GM21717 (cell line): Measurements from ENCODE around the gene VSTM4.
A peak's percentile ranks its signal among the peaks of the same experiment; 100 is the strongest.

Experiments used
- ATAC-seq: cut with Tn5 transposase; IDR thresholded peaks from one replicate; pipeline ENCODE4 v1.9.1; 2021; ENCODE audit warnings: mild to moderate bottlenecking, moderate library complexity; ENCODE audit not compliant: unreplicated experiment

The VSTM4 gene

DNA sequence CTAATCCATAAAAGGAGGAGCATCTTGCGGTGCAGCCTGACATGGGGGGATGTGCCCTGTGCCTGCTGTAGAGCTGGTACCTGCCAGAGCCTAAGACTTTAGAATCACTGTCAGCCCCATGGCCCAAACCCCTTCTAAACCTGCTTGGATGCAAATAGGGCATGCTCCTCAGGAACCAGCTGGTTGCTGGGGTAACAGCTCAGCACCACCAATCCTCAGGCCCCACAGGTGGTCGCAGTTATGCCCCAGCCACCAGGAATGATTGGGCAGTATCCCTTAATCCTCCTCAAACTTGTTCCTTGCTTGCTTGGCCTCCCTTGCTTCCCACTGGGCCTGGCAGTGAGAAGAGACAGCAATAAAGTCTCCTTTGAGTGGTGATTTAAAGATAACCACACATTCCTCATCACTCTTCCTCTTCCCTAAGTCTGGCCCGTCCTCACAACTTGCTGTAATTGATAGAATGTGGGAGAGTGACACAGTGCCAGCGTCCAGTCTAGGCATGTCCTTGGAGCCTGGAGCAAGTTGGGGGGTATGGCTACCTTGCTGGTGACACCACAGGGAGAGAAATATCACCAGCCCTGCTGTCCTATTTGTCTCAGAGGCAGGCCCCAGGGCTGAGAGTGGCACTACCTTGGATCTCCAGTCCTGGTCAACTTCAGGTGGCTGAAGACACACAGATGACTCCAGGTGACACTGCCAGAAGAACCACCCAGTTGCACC, 43.0 kb downstream of the VSTM4 start:
- ATAC-seq = no peak

DNA sequence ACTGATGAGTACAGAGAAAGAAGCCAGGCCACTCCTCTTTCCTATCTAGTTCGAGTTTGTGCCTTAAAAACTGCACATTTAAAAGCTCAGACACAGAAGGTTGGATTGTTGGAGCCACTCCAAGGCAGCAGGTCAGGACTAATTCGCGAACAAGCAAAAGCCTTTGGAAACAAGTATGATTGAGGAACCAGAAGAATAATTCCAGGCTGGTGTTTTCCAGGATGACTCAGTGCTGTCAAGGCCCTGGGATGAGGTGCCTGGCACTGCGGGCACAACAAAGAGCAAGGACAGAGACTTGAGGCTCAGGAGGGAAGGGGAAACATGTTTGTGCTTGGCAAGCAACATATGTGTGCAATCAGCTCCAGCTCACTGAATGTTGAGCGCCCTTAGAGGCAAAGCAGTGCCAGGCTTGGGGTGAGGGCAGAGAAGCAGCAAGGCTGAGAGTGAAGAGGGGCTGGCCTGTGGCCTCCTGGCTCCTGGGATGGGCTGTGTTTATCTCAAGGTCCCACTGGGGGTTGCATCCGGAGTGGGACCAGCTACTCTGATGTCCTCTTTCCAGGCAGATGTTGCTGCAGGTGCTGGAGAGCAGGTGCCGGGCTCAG, 44.1 kb downstream of the VSTM4 start:
- no peak for ATAC-seq

GRCh38 chr10:49070701-49071100, 44.6 kb downstream of the VSTM4 start:
- ATAC-seq = no peak

- no peak for ATAC-seq
Observed at GRCh38 chr10:49068672-49069217, 46.6 kb downstream of the VSTM4 start.

GRCh38 chr10:49068209-49068608, 47.1 kb downstream of the VSTM4 start:
- ATAC-seq = no peak

DNA sequence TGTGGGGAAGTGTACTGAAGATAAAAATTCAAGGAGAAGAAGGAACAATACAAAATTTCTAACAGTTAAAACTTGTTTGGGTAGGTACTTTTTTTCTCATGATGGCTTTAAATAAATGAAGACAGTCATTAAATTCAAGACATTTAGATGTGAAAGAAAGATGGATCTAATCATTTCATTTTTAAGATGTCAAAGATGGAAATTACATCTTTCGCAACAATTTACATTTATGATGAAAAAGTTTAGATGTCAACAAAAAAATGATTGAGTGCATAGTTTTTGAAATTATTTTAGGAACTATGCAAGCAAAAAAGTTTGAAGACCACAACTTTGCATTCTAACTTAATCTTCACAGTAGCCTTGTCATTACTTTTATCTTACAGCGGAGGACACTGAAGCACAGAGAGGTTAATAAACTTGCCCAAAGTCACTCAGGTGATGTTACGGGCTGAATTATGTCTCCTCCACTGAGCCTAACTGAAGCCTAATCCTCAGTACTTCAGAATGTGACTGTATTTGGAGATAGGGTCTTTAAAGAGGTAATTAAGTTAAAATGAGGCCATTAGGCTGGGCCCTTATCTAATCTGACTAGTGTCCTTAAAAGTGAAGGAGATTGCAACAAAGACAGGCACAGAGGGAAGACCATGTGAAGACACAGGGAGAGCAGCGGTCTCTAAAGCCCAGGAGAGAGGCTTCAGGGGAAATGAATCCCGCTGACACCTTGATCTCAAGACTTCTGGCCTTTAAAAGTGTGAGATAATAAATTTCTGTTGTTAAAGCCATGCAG, 48.2 kb downstream of the VSTM4 start:
- ATAC-seq = no peak

- ATAC-seq = no peak
Observed at GRCh38 chr10:49062229-49062628, 53.1 kb downstream of the VSTM4 start.

- ATAC-seq = no peak
Observed at GRCh38 chr10:49061667-49062066, 53.7 kb downstream of the VSTM4 start.

DNA sequence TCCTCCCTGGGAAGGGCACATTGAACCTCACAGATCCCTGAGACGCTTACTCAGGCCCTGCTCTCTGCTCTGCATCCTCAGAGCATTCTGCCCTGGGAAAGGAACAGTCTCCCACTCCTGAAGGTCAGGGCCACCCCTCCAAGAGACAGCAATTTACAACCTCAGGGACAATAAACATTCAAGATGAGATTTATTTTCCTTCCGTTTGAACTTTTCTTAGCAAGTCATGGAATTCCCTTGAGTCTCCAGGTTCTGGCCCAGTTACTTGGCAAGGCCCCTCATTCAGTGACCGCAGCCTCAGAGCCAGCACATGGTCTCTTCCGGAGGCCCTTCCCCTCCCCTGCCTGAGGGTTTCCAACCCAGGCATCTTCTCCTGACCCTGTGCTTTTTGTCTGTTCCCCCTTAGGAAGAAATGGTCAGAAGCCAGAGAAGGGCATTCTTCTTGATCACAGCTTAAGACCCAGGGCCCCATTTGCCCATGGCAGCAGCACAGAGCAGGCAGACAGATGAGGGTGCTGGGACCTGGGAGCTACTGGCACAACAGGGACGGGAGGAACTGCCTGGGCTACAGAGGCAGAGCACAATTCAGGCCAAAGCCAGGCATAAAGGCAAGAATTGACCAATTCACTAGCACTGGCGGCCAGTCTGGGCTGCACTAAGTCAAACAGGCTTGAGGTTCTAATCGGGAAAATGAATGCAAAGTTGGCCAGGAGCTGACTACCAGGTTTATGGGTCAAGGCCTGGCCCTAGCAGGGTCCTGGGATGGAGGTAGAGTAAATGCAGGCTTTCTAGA, 56.7 kb downstream of the VSTM4 start:
- ATAC-seq = no peak

- no peak for ATAC-seq
Observed at GRCh38 chr10:49057231-49057880, 58.0 kb downstream of the VSTM4 start.

DNA sequence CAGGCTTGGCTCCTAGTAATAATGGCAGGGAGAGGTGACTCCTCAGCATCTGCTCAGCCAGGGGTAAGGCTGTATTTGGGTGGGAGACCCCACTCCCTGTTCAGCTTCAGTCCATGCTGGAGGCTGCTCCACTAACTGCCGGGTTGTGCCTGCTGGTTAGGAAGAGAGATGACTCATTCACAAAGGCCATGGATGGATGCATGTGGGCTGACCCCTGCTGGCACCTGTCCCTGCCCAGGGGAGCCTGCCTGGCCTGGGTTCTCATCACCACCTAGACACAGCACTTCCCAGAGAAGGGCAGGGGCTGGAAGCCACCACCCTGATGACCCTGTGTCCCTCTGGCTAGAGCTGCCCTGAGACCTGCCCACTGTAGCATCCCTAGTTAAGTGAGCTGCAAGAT, 59.0 kb downstream of the VSTM4 start:
- no peak for ATAC-seq

DNA sequence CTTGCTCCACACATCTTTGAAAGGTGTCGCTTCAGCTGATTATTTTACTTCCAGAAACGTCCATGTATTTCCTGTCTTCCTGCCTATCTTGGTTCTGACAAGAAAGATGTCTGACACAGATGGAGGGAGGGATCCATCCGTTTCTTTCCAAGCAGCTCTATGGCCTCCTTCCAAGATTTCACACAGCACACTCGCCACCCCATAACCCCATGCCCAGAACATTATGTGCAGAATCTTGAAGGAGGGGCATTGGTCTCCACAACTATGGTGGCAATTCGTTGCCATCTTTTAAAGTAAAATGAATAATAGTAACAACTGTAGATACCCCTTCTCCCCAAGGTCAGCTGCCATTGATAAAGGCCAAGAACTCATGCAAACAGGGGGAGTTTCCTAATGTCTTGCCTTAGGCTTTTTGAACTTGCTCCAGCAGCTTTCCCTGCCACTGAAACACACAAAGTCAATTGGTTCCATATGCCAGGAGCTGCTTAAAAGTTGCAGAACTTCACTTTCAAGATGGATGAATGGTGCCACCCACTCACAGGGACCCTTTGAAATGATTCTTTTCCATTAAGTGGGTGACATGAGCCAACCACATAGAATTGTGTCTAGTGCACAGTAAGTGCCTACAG, 60.0 kb downstream of the VSTM4 start:
- ATAC-seq = no peak

DNA sequence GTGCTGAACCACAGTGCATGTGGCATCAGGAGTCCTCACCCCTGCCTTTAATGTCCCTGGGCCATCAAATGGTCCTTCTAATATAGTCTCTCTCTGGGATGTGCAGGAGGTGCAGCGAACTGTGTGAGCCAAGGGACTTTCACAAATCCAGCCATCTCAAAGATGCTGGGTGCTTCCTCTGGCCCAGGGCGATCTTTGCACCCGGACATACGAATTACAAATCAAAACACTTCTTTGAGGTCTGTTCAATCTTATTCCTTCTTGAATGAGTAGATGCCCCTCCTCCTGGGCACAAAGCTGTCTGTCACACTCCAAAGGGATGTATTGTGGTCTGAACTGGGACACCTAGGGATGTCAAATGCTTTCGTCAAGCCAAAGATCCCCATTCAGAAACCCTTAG, 60.6 kb downstream of the VSTM4 start:
- no peak for ATAC-seq

DNA sequence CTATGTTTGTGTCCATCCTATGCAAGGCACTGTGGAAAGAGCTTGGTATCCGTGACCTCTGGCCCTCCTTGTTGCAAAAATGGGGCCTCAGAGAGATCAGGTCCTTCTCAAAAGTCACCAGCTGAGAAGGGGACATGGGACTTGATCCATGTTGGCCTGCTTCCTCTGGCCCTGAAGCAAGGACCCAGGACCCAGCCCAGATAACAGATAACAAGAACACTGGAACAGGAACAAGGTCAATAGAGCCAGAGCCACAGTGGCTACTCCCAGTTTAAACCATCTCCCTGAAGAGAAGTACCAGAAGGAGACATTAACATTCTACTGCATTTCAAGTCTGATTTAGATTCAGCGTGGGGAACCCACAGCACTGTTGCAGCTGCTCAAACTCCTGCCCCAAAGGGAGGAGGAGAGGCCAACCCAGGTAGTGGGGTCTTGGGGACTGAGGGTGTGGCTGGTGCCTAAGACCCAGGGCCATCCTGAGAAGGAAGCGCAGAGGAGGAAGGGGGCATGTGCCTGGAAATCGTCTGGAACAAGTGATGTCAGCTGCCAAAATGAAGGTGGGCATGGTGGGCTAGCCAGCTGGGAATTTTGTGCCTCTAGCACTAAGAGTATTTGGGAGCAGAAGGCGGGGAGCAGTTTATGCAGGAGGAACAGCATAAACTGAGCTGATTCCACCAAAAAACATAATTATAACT, 61.2 kb downstream of the VSTM4 start:
- ATAC-seq = no peak

DNA sequence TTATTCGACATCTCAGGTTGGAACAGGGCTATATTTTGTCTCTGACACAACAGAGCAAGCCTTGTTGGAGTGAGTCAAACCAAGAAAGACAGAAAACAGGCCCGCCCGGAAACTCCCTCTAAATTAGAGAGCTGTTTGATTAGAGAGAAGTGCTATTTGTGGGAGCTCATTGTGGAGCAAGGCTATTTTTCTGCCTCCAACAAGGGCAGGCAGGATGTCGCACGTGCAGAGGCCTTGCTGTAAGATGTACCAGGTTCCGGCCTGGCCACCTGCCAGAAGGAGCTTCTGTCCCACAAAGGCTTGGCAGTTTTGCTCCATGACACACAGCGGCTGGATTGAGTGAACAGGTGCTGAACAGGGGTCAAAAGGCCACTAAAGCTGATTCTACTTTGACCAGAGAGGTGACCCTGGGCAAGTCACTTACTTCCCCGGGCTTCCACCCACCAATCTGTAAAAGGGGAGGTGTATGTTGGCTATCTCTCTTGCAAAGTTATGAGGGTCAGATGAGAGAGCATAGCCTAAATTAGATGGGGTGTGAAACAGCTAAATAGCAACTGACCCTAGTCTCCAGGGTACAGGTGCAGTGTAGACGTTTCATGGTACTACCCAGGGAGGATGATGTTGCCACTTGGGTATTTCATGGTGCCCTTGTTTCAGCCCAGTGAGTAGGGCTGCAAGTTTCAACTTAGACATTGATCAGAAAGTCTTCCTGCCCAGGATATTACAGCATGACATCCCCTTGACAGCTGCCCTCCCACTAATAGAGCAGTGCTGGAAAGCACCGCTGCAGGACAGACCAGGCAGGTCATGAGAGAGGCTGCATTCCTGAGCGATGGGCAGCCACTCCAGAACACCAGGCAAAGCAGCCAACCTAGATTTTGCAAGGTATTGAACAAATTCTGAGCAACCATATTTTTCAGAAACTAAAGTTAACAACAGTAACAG, 62.0 kb downstream of the VSTM4 start:
- ATAC-seq = peak; percentile 75

DNA sequence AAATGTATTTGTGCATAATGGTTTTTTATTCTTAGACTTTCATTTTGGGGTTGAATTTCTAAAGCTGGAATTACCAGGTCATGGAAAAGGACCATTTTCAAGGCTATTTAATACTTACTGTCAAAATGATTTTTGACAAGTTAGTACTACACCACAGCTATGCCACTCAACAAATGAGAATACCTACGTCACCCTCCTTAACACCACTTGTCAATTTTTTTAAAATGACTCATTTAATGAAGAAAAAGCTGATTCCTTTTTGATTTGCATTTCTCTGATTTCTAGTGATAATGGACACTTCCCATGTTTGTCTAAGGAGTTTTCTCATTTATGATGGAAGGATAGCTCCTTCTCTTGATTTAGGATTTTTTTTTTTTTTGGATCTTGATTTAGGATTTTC, 63.3 kb downstream of the VSTM4 start:
- no peak for ATAC-seq

DNA sequence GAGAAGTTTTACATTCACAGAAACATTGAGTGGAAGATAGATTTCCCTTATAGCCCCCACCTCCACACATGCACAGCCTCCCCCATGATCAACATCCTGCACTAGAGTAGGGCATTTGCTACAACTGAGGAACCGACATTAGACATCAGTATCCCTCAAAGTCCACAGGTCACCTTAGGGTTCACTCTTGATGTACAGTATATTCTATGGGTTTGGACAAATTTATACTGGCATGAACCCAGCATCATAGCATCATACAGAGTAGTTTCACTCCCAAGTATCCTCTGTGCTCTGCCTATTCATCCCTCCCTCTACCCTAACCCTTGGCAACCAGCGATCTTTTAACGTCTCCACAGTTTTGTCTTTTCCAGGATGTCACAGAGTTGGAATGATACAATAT, 64.4 kb downstream of the VSTM4 start:
- ATAC-seq = no peak

GRCh38 chr10:49050366-49050765, 65.0 kb downstream of the VSTM4 start:
- no peak for ATAC-seq
